ENCODE results near the gene YES1. TPM values are rescaled to one million over a fixed set of nuclear protein-coding genes. Genes with fewer than 3 reads are reported as not detected.
"Not testable (repeated sequence)": the region's sequence is repeated elsewhere in the genome, so short reads cannot be mapped to it uniquely, and the experiment has no call there.

The YES1 gene
- total RNA-seq, 1 donor from 2014 or later: 56.0 TPM

DNA sequence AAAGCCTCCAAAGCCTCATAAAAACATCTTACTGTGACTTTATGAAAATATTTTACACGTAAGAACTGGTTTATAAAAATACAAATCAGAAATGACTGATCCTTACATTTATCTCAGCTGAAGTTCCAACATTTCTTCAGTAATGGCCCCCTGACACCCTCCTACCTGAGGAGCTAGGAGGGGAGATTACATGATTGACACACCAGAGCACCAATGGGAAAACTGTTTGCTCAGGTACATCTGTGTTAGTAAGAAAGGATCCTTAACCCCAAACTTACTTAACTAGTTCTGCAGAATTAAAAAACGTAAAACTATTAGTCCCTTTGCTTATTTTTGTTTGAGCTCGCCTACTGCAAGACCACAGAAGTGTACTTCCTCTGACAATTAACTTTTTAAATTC, 126.6 kb downstream of the YES1 start:
- intact Hi-C loops (cut with DNase I): no loop called here
- H3K4me1 ChIP-seq: no peaks in the 10 kb centered on the region
- TF ChIP-seq, protein P1, sequence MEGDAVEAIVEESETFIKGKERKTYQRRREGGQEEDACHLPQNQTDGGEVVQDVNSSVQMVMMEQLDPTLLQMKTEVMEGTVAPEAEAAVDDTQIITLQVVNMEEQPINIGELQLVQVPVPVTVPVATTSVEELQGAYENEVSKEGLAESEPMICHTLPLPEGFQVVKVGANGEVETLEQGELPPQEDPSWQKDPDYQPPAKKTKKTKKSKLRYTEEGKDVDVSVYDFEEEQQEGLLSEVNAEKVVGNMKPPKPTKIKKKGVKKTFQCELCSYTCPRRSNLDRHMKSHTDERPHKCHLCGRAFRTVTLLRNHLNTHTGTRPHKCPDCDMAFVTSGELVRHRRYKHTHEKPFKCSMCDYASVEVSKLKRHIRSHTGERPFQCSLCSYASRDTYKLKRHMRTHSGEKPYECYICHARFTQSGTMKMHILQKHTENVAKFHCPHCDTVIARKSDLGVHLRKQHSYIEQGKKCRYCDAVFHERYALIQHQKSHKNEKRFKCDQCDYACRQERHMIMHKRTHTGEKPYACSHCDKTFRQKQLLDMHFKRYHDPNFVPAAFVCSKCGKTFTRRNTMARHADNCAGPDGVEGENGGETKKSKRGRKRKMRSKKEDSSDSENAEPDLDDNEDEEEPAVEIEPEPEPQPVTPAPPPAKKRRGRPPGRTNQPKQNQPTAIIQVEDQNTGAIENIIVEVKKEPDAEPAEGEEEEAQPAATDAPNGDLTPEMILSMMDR (IDR thresholded peaks at IDR 0.05): no peak
- no peaks in the 10 kb centered on the region for H3K27me3 ChIP-seq
- peaks cover 39% of the 10 kb centered on the region for H3K36me3 ChIP-seq
- no peak overlapping the region for H3K4me3 ChIP-seq
- DNase-seq (no peak), ATAC-seq (no peak)
- no peak overlapping the region for H3K27ac ChIP-seq
- no peaks in the 10 kb centered on the region for H3K9me3 ChIP-seq

DNA sequence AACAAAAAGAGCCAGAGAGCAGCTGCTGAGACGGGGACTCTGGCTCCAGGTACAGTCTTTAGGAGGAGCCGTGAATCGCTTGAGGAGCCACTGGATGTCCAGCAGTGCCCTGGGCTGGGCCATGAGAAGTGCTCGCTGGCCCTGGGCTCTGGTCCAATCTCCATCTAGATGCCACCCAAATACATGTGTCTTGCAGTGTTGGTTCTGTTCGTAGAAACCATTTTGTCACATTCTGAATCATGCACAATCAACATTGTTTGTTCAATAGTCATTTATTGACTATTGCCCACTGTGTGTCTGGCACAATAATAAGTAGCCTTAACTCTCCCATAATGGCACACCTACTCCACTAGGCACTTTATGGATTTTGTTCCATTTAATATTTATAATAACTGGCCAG, 128.5 kb downstream of the YES1 start:
- Histone ChIP-seq H3K4me1 (no peaks in the 10 kb centered on the region), H3K4me3 (no peak overlapping the region), H3K36me3 (peaks cover 37% of the 10 kb centered on the region), H3K27ac (no peak overlapping the region), H3K9me3 (no peaks in the 10 kb centered on the region), H3K27me3 (no peaks in the 10 kb centered on the region)
- DNase-seq (no peak), ATAC-seq (no peak)
- TF ChIP-seq, protein P1 (IDR thresholded peaks at IDR 0.05): no peak
- intact Hi-C loops (cut with DNase I): no loop called here

DNA sequence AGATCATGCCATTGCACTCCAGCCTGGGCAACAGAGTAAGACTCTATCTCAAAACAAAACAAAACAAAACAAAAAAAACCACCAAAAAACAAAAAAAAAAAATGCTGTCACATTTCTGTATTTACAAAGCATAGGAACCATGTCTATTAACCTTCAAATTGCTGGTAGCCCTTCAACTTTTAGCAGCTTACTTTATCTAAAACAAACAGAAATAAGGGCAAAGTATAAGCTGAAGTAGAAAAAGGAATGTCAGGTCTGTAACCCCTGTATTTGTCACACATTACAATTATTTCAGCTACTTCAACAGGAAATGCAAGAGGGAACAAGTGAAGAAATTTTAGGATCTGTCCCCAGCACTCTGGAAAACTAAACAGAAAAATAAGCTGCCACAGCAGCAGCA, 129.2 kb downstream of the YES1 start:
- intact Hi-C loops (cut with DNase I): no loop called here
- Histone ChIP-seq H3K4me1 (no peaks in the 10 kb centered on the region), H3K36me3 (peaks cover 44% of the 10 kb centered on the region), H3K4me3 (no peak overlapping the region), H3K27ac (no peak overlapping the region), H3K27me3 (no peaks in the 10 kb centered on the region), H3K9me3 (no peaks in the 10 kb centered on the region)
- ATAC-seq (no peak), DNase-seq (no peak)
- TF ChIP-seq, protein P1 (IDR thresholded peaks at IDR 0.05): no peak

DNA sequence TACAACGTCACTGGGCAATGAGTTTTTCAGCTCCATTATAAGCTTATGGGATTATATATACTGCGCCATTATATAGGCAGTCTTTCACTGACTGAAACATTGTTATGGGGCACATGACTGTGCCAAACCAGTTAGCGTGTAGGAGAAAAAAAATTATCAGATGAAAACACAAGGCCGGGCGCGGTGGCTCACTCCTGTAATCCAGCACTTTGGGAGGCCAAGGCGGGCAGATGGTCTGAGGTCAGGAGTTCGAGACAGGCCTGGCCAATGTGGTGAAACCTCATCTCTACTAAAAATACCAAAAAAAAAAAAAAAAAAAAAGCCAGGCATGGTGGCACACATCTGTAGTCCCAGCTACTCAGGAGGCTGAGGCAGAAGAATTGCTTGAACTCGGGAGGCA, 129.6 kb downstream of the YES1 start:
- ATAC-seq; H3K9me3 ChIP-seq; DNase-seq; H3K4me3 ChIP-seq; H3K27me3 ChIP-seq; intact Hi-C loops (cut with DNase I); H3K4me1 ChIP-seq; H3K27ac ChIP-seq: not testable (repeated sequence)
- H3K36me3 ChIP-seq: peaks cover 47% of the 10 kb centered on the region

DNA sequence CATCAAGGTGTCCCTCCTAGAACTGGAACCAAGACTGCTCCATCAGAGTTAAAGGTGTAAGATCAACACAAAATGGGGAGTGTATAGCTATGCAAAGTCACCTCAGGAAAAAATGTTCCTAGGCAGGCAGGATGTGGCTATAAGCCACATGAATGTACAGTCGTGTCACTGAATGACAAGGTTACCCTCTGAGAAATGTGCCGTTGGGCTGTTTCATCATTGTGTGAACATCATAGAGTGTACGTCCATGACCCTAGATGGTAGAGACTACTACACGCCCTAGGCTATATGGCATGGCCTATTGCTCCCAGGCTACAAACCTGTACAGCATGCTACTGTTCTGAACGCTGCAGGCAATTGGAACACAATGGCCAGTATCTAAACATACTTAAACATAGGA, 130.1 kb downstream of the YES1 start:
- Histone ChIP-seq H3K4me3 (no peak overlapping the region), H3K27ac (no peak overlapping the region), H3K9me3 (no peaks in the 10 kb centered on the region), H3K36me3 (peaks cover 48% of the 10 kb centered on the region), H3K27me3 (no peaks in the 10 kb centered on the region), H3K4me1 (no peaks in the 10 kb centered on the region)
- DNase-seq (no peak), ATAC-seq (no peak)
- intact Hi-C loops (cut with DNase I): no loop called here
- TF ChIP-seq, protein P1 (IDR thresholded peaks at IDR 0.05): no peak

DNA sequence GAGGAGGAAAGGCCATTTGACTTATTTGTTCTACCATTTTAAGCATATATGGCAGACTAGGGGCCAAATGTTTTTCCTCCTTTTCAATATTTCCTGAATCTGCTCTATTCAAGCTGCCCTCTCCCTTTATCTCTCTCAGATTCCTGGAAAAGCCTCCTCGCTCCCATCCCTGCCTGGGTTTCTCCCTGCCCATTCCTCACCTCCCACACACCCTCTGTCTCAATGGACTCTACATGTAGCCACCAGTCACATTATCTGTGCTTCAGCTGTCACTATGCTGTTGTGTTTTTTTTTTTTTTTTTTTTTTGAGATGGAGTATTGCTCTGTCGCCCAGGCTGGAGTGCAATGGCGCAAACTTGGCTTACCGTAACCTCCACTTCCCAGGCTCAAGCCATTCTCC, 131.7 kb downstream of the YES1 start:
- Histone ChIP-seq H3K36me3 (peaks cover 48% of the 10 kb centered on the region), H3K4me3 (no peak overlapping the region), H3K9me3 (no peaks in the 10 kb centered on the region), H3K27me3 (no peaks in the 10 kb centered on the region), H3K27ac (no peak overlapping the region), H3K4me1 (no peaks in the 10 kb centered on the region)
- no peak for DNase-seq
- ATAC-seq: no peak
- intact Hi-C loops (cut with DNase I): no loop called here
- TF ChIP-seq, protein P1 (IDR thresholded peaks at IDR 0.05): no peak
